DND-41 (cell line): Measurements from ENCODE around the gene HCAR2.

ENCODE experiments used
- EZH2 ChIP-seq: IDR thresholded peaks from 3 replicates; pipeline ENCODE4 v1.6.1; 2012; ENCODE audit warnings: borderline replicate concordance, low read depth, mild to moderate bottlenecking, moderate library complexity, low read length, inconsistent platforms; ENCODE audit not compliant: severe bottlenecking
- TF ChIP-seq, protein P1 (sequence below): IDR thresholded peaks from 2 replicates; pipeline ENCODE4 v1.5.1; 2012; ENCODE audit warnings: borderline replicate concordance, low read length, moderate library complexity, mild to moderate bottlenecking; ENCODE audit not compliant: poor library complexity, severe bottlenecking; ENCODE audit errors: extremely low read depth

GRCh38 chr12:122747224-122748135, 44.3 kb upstream of the HCAR2 start:
- TF ChIP-seq, protein P1, sequence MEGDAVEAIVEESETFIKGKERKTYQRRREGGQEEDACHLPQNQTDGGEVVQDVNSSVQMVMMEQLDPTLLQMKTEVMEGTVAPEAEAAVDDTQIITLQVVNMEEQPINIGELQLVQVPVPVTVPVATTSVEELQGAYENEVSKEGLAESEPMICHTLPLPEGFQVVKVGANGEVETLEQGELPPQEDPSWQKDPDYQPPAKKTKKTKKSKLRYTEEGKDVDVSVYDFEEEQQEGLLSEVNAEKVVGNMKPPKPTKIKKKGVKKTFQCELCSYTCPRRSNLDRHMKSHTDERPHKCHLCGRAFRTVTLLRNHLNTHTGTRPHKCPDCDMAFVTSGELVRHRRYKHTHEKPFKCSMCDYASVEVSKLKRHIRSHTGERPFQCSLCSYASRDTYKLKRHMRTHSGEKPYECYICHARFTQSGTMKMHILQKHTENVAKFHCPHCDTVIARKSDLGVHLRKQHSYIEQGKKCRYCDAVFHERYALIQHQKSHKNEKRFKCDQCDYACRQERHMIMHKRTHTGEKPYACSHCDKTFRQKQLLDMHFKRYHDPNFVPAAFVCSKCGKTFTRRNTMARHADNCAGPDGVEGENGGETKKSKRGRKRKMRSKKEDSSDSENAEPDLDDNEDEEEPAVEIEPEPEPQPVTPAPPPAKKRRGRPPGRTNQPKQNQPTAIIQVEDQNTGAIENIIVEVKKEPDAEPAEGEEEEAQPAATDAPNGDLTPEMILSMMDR, result no peak
- no peak for TF ChIP-seq EZH2
